ENCODE results near the gene ANO1.
A peak's percentile ranks its signal among the peaks of the same experiment; 100 is the strongest.
"Not testable (repeated sequence)": the region's sequence is repeated elsewhere in the genome, so short reads cannot be mapped to it uniquely, and the experiment has no call there.

Gene ANO1

GRCh38 chr11:70194792-70195791 is 117.0 kb downstream of the ANO1 start:
- DNase-seq = no peak

GRCh38 chr11:70200212-70200844 is 122.2 kb downstream of the ANO1 start:
- DNase-seq = no peak

GRCh38 chr11:70201047-70201446 is 122.9 kb downstream of the ANO1 start:
- not testable (repeated sequence) for DNase-seq

- DNase-seq = no peak
These were observed 124.1 kb downstream of the ANO1 start for GRCh38 chr11:70201882-70202861.

GRCh38 chr11:70202920-70203750 is 125.0 kb downstream of the ANO1 start, which contains the start of gene FADD:
Gene FADD (plus strand): TSS chr11:70203296. CDS start chr11:70203460, 164 bp downstream.
- peak; percentile 77 for DNase-seq

- no peak for DNase-seq
These were observed 125.8 kb downstream of the ANO1 start for GRCh38 chr11:70203751-70204465.

GRCh38 chr11:70204466-70204799 is 126.3 kb downstream of the ANO1 start:
- no peak for DNase-seq

- no peak for DNase-seq
These were observed 127.1 kb downstream of the ANO1 start for GRCh38 chr11:70205049-70205725.

- no peak for DNase-seq
These were observed 127.6 kb downstream of the ANO1 start for GRCh38 chr11:70205766-70206165.

GRCh38 chr11:70206226-70206981 is 128.3 kb downstream of the ANO1 start:
- DNase-seq = no peak

- no peak for DNase-seq
These were observed 128.9 kb downstream of the ANO1 start for GRCh38 chr11:70206982-70207376.

GRCh38 chr11:70207531-70208131 is 129.5 kb downstream of the ANO1 start:
- no peak for DNase-seq

- no peak for DNase-seq
These were observed 131.3 kb downstream of the ANO1 start for GRCh38 chr11:70209391-70209912.

- DNase-seq = no peak
These were observed 132.0 kb downstream of the ANO1 start for GRCh38 chr11:70210051-70210501.

GRCh38 chr11:70210530-70210929 is 132.4 kb downstream of the ANO1 start:
- no peak for DNase-seq

GRCh38 chr11:70212227-70212811 is 134.2 kb downstream of the ANO1 start:
- no peak for DNase-seq

GRCh38 chr11:70217388-70217787 is 139.3 kb downstream of the ANO1 start:
- not testable (repeated sequence) for DNase-seq

- not testable (repeated sequence) for DNase-seq
These were observed 140.0 kb downstream of the ANO1 start for GRCh38 chr11:70218076-70218475.

GRCh38 chr11:70220136-70220535 is 142.0 kb downstream of the ANO1 start:
- DNase-seq = no peak
